K562 (cell line): ENCODE measurements around the gene ARHGAP15. TPM values are rescaled to one million over a fixed set of nuclear protein-coding genes. Genes with fewer than 3 reads are reported as not detected.

ENCODE experiments used
- ATAC-seq: fragments of 200-7000 bp; cut with Tn5 transposase; 3 replicates; pipeline ENCODE4 v1.9.1; 2020; ENCODE audit warnings: moderate library complexity
- BruUV-seq: library from RNA; stranded (reverse); fragments of 400-500 nt; replicated peaks from 2 replicates; lab custom pipeline; 2021; lab: Mats Ljungman, UMichigan
- CTCF ChIA-PET: fragments of 300-600 bp; formaldehyde crosslinking; extraction: SDS; loops from one replicate; lab custom pipeline; 2021; ENCODE audit warnings: low intra/inter-chr PET ratio; lab: Yijun Ruan, JAX
- POLR2A ChIA-PET: fragments of 300-600, 350-650 bp; sonication (Branson Sonifier 250); formaldehyde crosslinking; extraction: SDS; loops from one replicate; lab custom pipeline; 2021; ENCODE audit warnings: antibody characterized with exemption, inconsistent platforms; lab: Yijun Ruan, JAX
- DNase-seq, 4 experiments: peaks; one replicate each; pipeline versions ENCODE4 v3.0.0 to v3.0.0-alpha.2; 2011 to 2018; ENCODE audit warnings: low spot score in 3 of 4, mixed read lengths in 3 of 4; ENCODE audit errors: extremely low read depth in 1 of 4
- FAIRE-seq: peaks from 2 replicates; lab custom pipeline; 2011; peaks lifted over from hg19 to GRCh38; lab: Jason Lieb, UNC
- H2AFZ ChIP-seq: 2 replicates; pipeline ENCODE4 v1.6.0; 2011; ENCODE audit warnings: low read depth, low read length, control low read depth, inconsistent platforms
- H3K27ac ChIP-seq: fragments of 200-600 bp; 3 replicates; pipeline ENCODE4 v1.8.0; 2011; ENCODE audit warnings: low read depth, mild to moderate bottlenecking, control low read depth, inconsistent platforms, low read length, moderate library complexity, mixed read lengths; ENCODE audit errors: extremely low read depth
- H3K27me3 ChIP-seq, 2 experiments: fragments of 300-600 bp in 1 of 2; 2 replicates in 1 of 2; 3 replicates in 1 of 2; pipeline versions ENCODE4 v1.6.0 to v1.8.0; 2011; ENCODE audit warnings: inconsistent platforms in 2 of 2, low read length in 2 of 2, mild to moderate bottlenecking in 1 of 2, mixed read lengths in 1 of 2, moderate library complexity in 1 of 2; ENCODE audit not compliant: control insufficient read depth in 2 of 2, insufficient read depth in 2 of 2
- H3K36me3 ChIP-seq: fragments of 300-600 bp; 3 replicates; pipeline ENCODE4 v1.8.0; 2011; ENCODE audit warnings: mild to moderate bottlenecking, low read length, inconsistent platforms; ENCODE audit not compliant: control insufficient read depth, insufficient read depth
- H3K4me1 ChIP-seq, 2 experiments: fragments of 200-600 bp in 1 of 2; replicated peaks in 1 of 2; 2 replicates in 1 of 2; 3 replicates in 1 of 2; pipeline versions ENCODE4 v1.5.1 to v1.8.0; 2011; ENCODE audit warnings: inconsistent platforms in 2 of 2, low read length in 2 of 2, mild to moderate bottlenecking in 1 of 2, mixed read lengths in 1 of 2, moderate library complexity in 1 of 2; ENCODE audit not compliant: control insufficient read depth in 2 of 2, insufficient read depth in 2 of 2
- H3K4me2 ChIP-seq: 2 replicates; pipeline ENCODE4 v1.6.1; 2011; ENCODE audit warnings: low read length, control low read depth, inconsistent platforms, mixed read lengths; ENCODE audit not compliant: insufficient read depth
- H3K4me3 ChIP-seq: fragments of 200-600 bp; sonication (generic), shearing (Covaris generic); 2 replicates; pipeline ENCODE4 v1.5.1; 2016; ENCODE audit warnings: control low read depth, inconsistent platforms
- H3K79me2 ChIP-seq: fragments of 200-600 bp; 3 replicates; pipeline ENCODE4 v1.8.0; 2011; ENCODE audit warnings: low read length, inconsistent platforms; ENCODE audit not compliant: control insufficient read depth, insufficient read depth
- H3K9ac ChIP-seq, 2 experiments: 2 replicates each; pipeline versions ENCODE4 v1.6.0 to v1.6.1; 2011; ENCODE audit warnings: low read depth in 2 of 2, low read length in 2 of 2, control low read depth in 1 of 2, inconsistent platforms in 1 of 2, mild to moderate bottlenecking in 1 of 2, mixed read lengths in 1 of 2; ENCODE audit not compliant: insufficient read depth in 1 of 2
- H3K9me1 ChIP-seq: one replicate; pipeline ENCODE4 v1.6.0; 2011; ENCODE audit warnings: inconsistent platforms, mild to moderate bottlenecking, low read length, moderate library complexity; ENCODE audit not compliant: control insufficient read depth, insufficient read depth
- H3K9me3 ChIP-seq: replicated peaks from 2 replicates; pipeline ENCODE4 v1.5.1; 2011; ENCODE audit warnings: low read depth, low read length, inconsistent platforms; ENCODE audit not compliant: control insufficient read depth, insufficient read depth
- H4K20me1 ChIP-seq: replicated peaks from 2 replicates; pipeline ENCODE4 v1.6.1; 2011; ENCODE audit warnings: low read length, inconsistent platforms, mixed read lengths; ENCODE audit not compliant: control insufficient read depth, insufficient read depth
- CSDE1 ChIP-seq, 2 experiments: fragments of 450-650 bp; IDR thresholded peaks; 2 replicates each; pipeline ENCODE4 v1.6.1; 2016; ENCODE audit warnings: mild to moderate bottlenecking in 1 of 2
- FOSL1 ChIP-seq: fragments of 200-800 bp; sonication (Bioruptor generic); conservative IDR thresholded peaks from 2 replicates; pipeline ENCODE4 v1.6.1; 2016; ENCODE audit warnings: missing genetic modification characterization, missing compliant biosample characterization
- MTA3 ChIP-seq: fragments of 450-650 bp; formaldehyde crosslinking; IDR thresholded peaks from 2 replicates; pipeline ENCODE4 v1.6.1; 2017; ENCODE audit warnings: mild to moderate bottlenecking, borderline replicate concordance
- NBN ChIP-seq: fragments of 450-650 bp; IDR thresholded peaks from 2 replicates; pipeline ENCODE4 v1.6.1; 2016; ENCODE audit warnings: low read depth, mild to moderate bottlenecking
- RAD21 ChIP-seq, 2 experiments: fragments of 250-450 bp in 1 of 2; fragments of 450-650 bp in 1 of 2; sonication (Bioruptor Pico) in 1 of 2; formaldehyde crosslinking in 1 of 2; IDR thresholded peaks in 1 of 2; conservative IDR thresholded peaks in 1 of 2; 2 replicates each; pipeline versions ENCODE4 v1.4.0 to v1.8.0; 2020 to 2022; ENCODE audit warnings: mild to moderate bottlenecking in 2 of 2, moderate library complexity in 1 of 2
- RBM25 ChIP-seq: fragments of 200-400 bp; formaldehyde crosslinking; IDR thresholded peaks from 2 replicates; pipeline ENCODE4 v1.6.1; 2018; ENCODE audit warnings: low read length, low read depth, moderate library complexity; ENCODE audit not compliant: severe bottlenecking
- YY1 ChIP-seq, 3 experiments: IDR thresholded peaks; 2 replicates each; pipeline ENCODE4 v1.6.1; 2011; ENCODE audit warnings: low read length in 2 of 3, mild to moderate bottlenecking in 2 of 3, moderate library complexity in 2 of 3, borderline replicate concordance in 1 of 3, control low read depth in 1 of 3, low read depth in 1 of 3; ENCODE audit not compliant: insufficient read depth in 3 of 3, insufficient replicate concordance in 2 of 3, control insufficient read depth in 1 of 3, insufficient read length in 1 of 3; ENCODE audit errors: extremely low read depth in 1 of 3
- ZBTB17 ChIP-seq: fragments of 450-650 bp; formaldehyde crosslinking; IDR thresholded peaks from 2 replicates; pipeline ENCODE4 v1.4.0; 2020; ENCODE audit warnings: mild to moderate bottlenecking
- ZFPM2 ChIP-seq: fragments of 250-450 bp; sonication (Bioruptor Pico); IDR thresholded peaks from 2 replicates; pipeline ENCODE4 v1.5.1; 2022; ENCODE audit warnings: mild to moderate bottlenecking
- ZNF146 ChIP-seq: IDR thresholded peaks from one replicate; pipeline ENCODE4 v1.6.1; 2018; ENCODE audit warnings: missing compliant biosample characterization; ENCODE audit not compliant: unreplicated experiment
- ZNF785 ChIP-seq: fragments of 250-450 bp; sonication (Bioruptor Pico); IDR thresholded peaks from 2 replicates; pipeline ENCODE4 v1.4.0; 2020; ENCODE audit warnings: mild to moderate bottlenecking
- WGBS: fragments of 100-300 bp; shearing (Covaris generic); methylation state at CpG from one replicate; pipeline ENCODE4 v1.1.6; 2016; ENCODE audit warnings: low coverage, mixed read lengths; ENCODE audit not compliant: insufficient coverage; ENCODE audit errors: missing lambda C conversion rate; 5-methylcytosine and 5-hydroxymethylcytosine counted together
- in situ Hi-C: fragments of 300-500 bp; cut with MboI; formaldehyde crosslinking; loops from 4 replicates; pipeline ENCODE4 v1.15.0; 2018; ENCODE audit warnings: inconsistent platforms, mixed read lengths
- intact Hi-C: fragments of 100-400 bp; cut with micrococcal nuclease; formaldehyde crosslinking; loops from 2 replicates; pipeline ENCODE4 v1.14.2; 2022
- polyA plus RNA-seq, 8 experiments: library from polyadenylated mRNA; depleted of rRNA in 4 of 8; stranded (reverse) in 5 of 8; unstranded in 3 of 8; fragments of >200 nt; fragmentation: Nextera tagmentation in 2 of 8; fragmentation: Illumina TruSeq in 1 of 8; extraction: Ambion mirVana in 2 of 8; extraction: Trizol in 1 of 8; gene quantifications; 2 replicates each; pipeline versions ENCODE4 v1.2.1 to v1.2.3, GENCODE V29; 2011 to 2014; ENCODE audit warnings: inconsistent platforms in 1 of 8, missing spikeins in 1 of 8
- total RNA-seq, 7 experiments: library from RNA; depleted of rRNA in 6 of 7; stranded (reverse); fragments of >200 nt in 6 of 7; fragmentation: Illumina TruSeq in 2 of 7; extraction: Trizol in 2 of 7; gene quantifications; 2 replicates each; pipeline versions ENCODE4 v1.2.1 to v1.2.3, GENCODE V29; 2011 to 2021; ENCODE audit warnings: low replicate concordance in 1 of 7
- TF ChIP-seq, protein P1 (sequence below): fragments of 450-650 bp; formaldehyde crosslinking; IDR thresholded peaks from 2 replicates; pipeline ENCODE4 v1.4.0; 2022; ENCODE audit warnings: missing genetic modification characterization
- TF ChIP-seq, protein P2 (sequence below): fragments of 450-650 bp; IDR thresholded peaks from 2 replicates; pipeline ENCODE4 v1.6.1; 2016; ENCODE audit warnings: mild to moderate bottlenecking

The ARHGAP15 gene
- total and polyA plus RNA-seq, 9 of the 15 experiments (the other 6 are each of a cell fraction or from before 2014, with no cell fraction given), result 1.5 to 17.9 (median 7.9) TPM

GRCh38 chr2:143133783-143134182, 4.6 kb downstream of the ARHGAP15 start:
- no peak overlapping the region for H3K4me2 ChIP-seq
- no peaks in the 10 kb centered on the region for H3K4me1 ChIP-seq
- H3K9ac ChIP-seq, result no peak overlapping the region
- ChIA-PET POLR2A (no interaction called here), CTCF (no interaction called here)
- DNase-seq, result no peak
- H3K4me3 ChIP-seq, result no peak overlapping the region
- H3K27ac ChIP-seq, result no peak overlapping the region
- no peaks in the 10 kb centered on the region for H4K20me1 ChIP-seq
- no peak for ATAC-seq
- H3K9me1 ChIP-seq, result no peaks in the 10 kb centered on the region
- no peak overlapping the region for H2AFZ ChIP-seq
- TF ChIP-seq RAD21 (CRISPR knock-in tag; conservative IDR thresholded peaks at IDR 0.05 in 1 of 2, IDR thresholded peaks at IDR 0.05 in 1 of 2) (no peak), RBM25 (peak; percentile 75), ZNF146 (peak; percentile 72)
- TF ChIP-seq, protein P1, sequence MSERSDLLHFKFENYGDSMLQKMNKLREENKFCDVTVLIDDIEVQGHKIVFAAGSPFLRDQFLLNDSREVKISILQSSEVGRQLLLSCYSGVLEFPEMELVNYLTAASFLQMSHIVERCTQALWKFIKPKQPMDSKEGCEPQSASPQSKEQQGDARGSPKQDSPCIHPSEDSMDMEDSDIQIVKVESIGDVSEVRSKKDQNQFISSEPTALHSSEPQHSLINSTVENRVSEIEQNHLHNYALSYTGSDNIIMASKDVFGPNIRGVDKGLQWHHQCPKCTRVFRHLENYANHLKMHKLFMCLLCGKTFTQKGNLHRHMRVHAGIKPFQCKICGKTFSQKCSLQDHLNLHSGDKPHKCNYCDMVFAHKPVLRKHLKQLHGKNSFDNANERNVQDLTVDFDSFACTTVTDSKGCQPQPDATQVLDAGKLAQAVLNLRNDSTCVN (CRISPR knock-in tag), result no peak
- intact Hi-C loops, result no loop called here
- no peaks in the 10 kb centered on the region for H3K27me3 ChIP-seq
- H3K9me3 ChIP-seq, result no peaks in the 10 kb centered on the region
- in situ Hi-C loops, result no loop called here
- H3K79me2 ChIP-seq, result peaks cover 11% of the 10 kb centered on the region; the same call in 2 of the 3 replicates
- no peaks in the 10 kb centered on the region for H3K36me3 ChIP-seq
- BruUV-seq, result no TSS peak
- no peak for FAIRE-seq
- WGBS, result 19% methylated on average over 2 of the region's 2 CpGs

DNA sequence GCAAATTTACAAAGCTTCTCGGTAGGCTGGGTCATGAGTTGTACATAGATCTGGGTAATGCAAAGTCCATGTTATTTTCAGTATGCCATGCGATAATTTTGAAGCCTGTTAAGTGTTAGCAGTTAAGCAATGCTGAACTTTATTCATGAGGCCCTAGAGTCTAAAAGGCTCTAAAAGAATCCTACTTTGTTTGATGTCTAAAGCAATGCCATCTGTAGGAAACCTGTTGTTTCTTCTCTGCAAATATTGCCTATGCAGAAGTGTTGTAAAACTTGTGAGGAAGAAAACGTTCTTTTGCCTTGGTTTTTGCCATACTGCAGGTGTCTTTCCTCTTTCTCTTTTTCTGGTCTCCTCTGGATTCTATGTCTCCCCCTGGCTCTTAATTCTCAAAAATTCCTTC, 9.1 kb downstream of the ARHGAP15 start:
- in situ Hi-C loops, result no loop called here
- CTCF ChIA-PET, result no interaction called here
- no peak for ATAC-seq
- H3K4me2 ChIP-seq, result no peak overlapping the region
- no peak overlapping the region for H3K27ac ChIP-seq
- no peak overlapping the region for H3K9ac ChIP-seq
- H3K36me3 ChIP-seq, result no peaks in the 10 kb centered on the region
- 3% methylated on average over 3 of the region's 3 CpGs for WGBS
- H3K27me3 ChIP-seq, result no peaks in the 10 kb centered on the region
- no peaks in the 10 kb centered on the region for H3K9me1 ChIP-seq
- H3K4me1 ChIP-seq, result no peaks in the 10 kb centered on the region
- intact Hi-C loops, result no loop called here
- BruUV-seq, result no TSS peak
- POLR2A ChIA-PET, result no interaction called here
- H3K4me3 ChIP-seq, result no peak overlapping the region
- no peaks in the 10 kb centered on the region for H3K9me3 ChIP-seq
- H3K79me2 ChIP-seq, result no peaks in the 10 kb centered on the region
- H4K20me1 ChIP-seq, result no peaks in the 10 kb centered on the region
- DNase-seq, result no peak
- no peak for FAIRE-seq
- H2AFZ ChIP-seq, result no peak overlapping the region
- TF ChIP-seq ZNF785 (CRISPR knock-in tag) (no peak), FOSL1 (no peak), ZBTB17 (no peak), YY1 (IDR thresholded peaks at IDR 0.05; ENCODE audit: borderline replicate concordance in 1 of 3, control insufficient read depth in 1 of 3, extremely low read depth in 1 of 3, insufficient read depth in 3 of 3, insufficient read length in 1 of 3, insufficient replicate concordance in 2 of 3, low read depth in 1 of 3, low read length in 2 of 3) (no peak), CSDE1 (IDR thresholded peaks at IDR 0.05) (no peak), ZFPM2 (CRISPR knock-in tag) (no peak), NBN (no peak), MTA3 (no peak)
- TF ChIP-seq, protein P2, sequence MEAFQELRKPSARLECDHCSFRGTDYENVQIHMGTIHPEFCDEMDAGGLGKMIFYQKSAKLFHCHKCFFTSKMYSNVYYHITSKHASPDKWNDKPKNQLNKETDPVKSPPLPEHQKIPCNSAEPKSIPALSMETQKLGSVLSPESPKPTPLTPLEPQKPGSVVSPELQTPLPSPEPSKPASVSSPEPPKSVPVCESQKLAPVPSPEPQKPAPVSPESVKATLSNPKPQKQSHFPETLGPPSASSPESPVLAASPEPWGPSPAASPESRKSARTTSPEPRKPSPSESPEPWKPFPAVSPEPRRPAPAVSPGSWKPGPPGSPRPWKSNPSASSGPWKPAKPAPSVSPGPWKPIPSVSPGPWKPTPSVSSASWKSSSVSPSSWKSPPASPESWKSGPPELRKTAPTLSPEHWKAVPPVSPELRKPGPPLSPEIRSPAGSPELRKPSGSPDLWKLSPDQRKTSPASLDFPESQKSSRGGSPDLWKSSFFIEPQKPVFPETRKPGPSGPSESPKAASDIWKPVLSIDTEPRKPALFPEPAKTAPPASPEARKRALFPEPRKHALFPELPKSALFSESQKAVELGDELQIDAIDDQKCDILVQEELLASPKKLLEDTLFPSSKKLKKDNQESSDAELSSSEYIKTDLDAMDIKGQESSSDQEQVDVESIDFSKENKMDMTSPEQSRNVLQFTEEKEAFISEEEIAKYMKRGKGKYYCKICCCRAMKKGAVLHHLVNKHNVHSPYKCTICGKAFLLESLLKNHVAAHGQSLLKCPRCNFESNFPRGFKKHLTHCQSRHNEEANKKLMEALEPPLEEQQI, result no peak
